SK-N-SH (cell line): ENCODE results near the gene CFAP92. TPM values are rescaled to one million over a fixed set of nuclear protein-coding genes. Genes with fewer than 3 reads are reported as not detected.

Source experiments
- CTCF ChIA-PET: fragments of 300-600, 350-600 bp; formaldehyde crosslinking; extraction: SDS; loops from one replicate; lab custom pipeline; 2021; lab: Yijun Ruan, JAX
- POLR2A ChIA-PET: fragments of 350-600 bp; sonication (Branson Sonifier 250); formaldehyde crosslinking; extraction: SDS; loops from one replicate; lab custom pipeline; 2020; ENCODE audit warnings: antibody characterized with exemption, inconsistent platforms; lab: Yijun Ruan, JAX
- DNase-seq: peaks from one replicate; pipeline ENCODE4 v3.0.0; 2012
- H2AFZ ChIP-seq: fragments of 200-600 bp; sonication (generic); 2 replicates; pipeline ENCODE4 v1.8.1; 2016; ENCODE audit warnings: antibody characterized with exemption, mild to moderate bottlenecking, low read depth
- H3F3A ChIP-seq: fragments of 200-600 bp; sonication (generic); replicated peaks from 2 replicates; pipeline ENCODE3; 2016; ENCODE audit warnings: antibody characterized with exemption, mild to moderate bottlenecking; ENCODE audit not compliant: insufficient read depth
- H3K27ac ChIP-seq, 2 experiments: fragments of 200-500 bp in 1 of 2; fragments of 200-600 bp in 1 of 2; sonication (Bioruptor generic) in 1 of 2; sonication (generic), shearing (Covaris generic) in 1 of 2; 2 replicates each; pipeline versions ENCODE4 v1.5.1 to v1.6.1; 2014 to 2016; ENCODE audit warnings: low read depth in 2 of 2, inconsistent platforms in 1 of 2, low read length in 1 of 2, mild to moderate bottlenecking in 1 of 2, mixed read lengths in 1 of 2
- H3K27me3 ChIP-seq: fragments of 200-600 bp; sonication (generic), shearing (Covaris generic); 2 replicates; pipeline ENCODE4 v1.6.1; 2016; ENCODE audit warnings: mixed run types; ENCODE audit not compliant: insufficient read depth
- H3K36me3 ChIP-seq, 2 experiments: fragments of 200-500 bp in 1 of 2; fragments of 200-600 bp in 1 of 2; sonication (Bioruptor generic) in 1 of 2; sonication (generic) in 1 of 2; replicated peaks in 1 of 2; 2 replicates each; pipeline versions ENCODE3 to v1.5.1; 2014 to 2016; ENCODE audit warnings: low read length in 1 of 2, mild to moderate bottlenecking in 1 of 2; ENCODE audit not compliant: insufficient read depth in 2 of 2, control insufficient read depth in 1 of 2
- H3K4me1 ChIP-seq, 2 experiments: fragments of 200-500 bp in 1 of 2; fragments of 200-600 bp in 1 of 2; sonication (Bioruptor generic) in 1 of 2; sonication (generic), shearing (Covaris generic) in 1 of 2; 2 replicates each; pipeline versions ENCODE4 v1.5.1 to v1.6.1; 2014 to 2016; ENCODE audit warnings: low read depth in 1 of 2, low read length in 1 of 2, mixed run types in 1 of 2; ENCODE audit not compliant: insufficient read depth in 2 of 2, control insufficient read depth in 1 of 2
- H3K4me2 ChIP-seq: fragments of 200-600 bp; sonication (generic), shearing (Covaris generic); 2 replicates; pipeline ENCODE4 v1.6.1; 2017; ENCODE audit warnings: mixed run types
- H3K4me3 ChIP-seq, 2 experiments: fragments of 200-500 bp in 1 of 2; fragments of 200-600 bp in 1 of 2; sonication (Bioruptor generic) in 1 of 2; sonication (generic), shearing (Covaris generic) in 1 of 2; 2 replicates each; pipeline versions ENCODE4 v1.5.1 to v1.8.1; 2014 to 2016; ENCODE audit warnings: low read depth in 2 of 2, inconsistent platforms in 1 of 2, low read length in 1 of 2, mild to moderate bottlenecking in 1 of 2, mixed read lengths in 1 of 2, moderate library complexity in 1 of 2
- H3K79me2 ChIP-seq: fragments of 200-600 bp; sonication (generic); 2 replicates; pipeline ENCODE4 v1.8.1; 2017; ENCODE audit warnings: mild to moderate bottlenecking; ENCODE audit not compliant: insufficient read depth
- H3K9ac ChIP-seq: fragments of 200-600 bp; sonication (generic); 2 replicates; pipeline ENCODE4 v1.6.1; 2017; ENCODE audit warnings: mixed run types
- H3K9me2 ChIP-seq: fragments of 200-600 bp; sonication (generic); 2 replicates; pipeline ENCODE4 v1.6.1; 2017; ENCODE audit warnings: mixed run types
- H3K9me3 ChIP-seq: fragments of 200-600 bp; sonication (generic); 2 replicates; pipeline ENCODE4 v1.6.1; 2017; ENCODE audit warnings: mixed run types, mild to moderate bottlenecking, moderate library complexity
- H4K20me1 ChIP-seq: fragments of 200-600 bp; sonication (generic); 2 replicates; pipeline ENCODE4 v1.6.1; 2017; ENCODE audit warnings: mild to moderate bottlenecking, mixed run types; ENCODE audit not compliant: insufficient read depth
- CHD2 ChIP-seq: fragments of 150-350 bp; IDR thresholded peaks from 2 replicates; pipeline ENCODE4 v1.6.1; 2018; ENCODE audit warnings: low read length; ENCODE audit not compliant: partially characterized antibody
- EP300 ChIP-seq, 2 experiments: IDR thresholded peaks; 2 replicates each; pipeline versions ENCODE4 v1.4.0 to v1.6.1; 2012; ENCODE audit warnings: borderline replicate concordance in 1 of 2, low read depth in 1 of 2, low read length in 1 of 2
- EZH2phosphoT487 ChIP-seq: fragments of 200-600 bp; sonication (generic); IDR thresholded peaks from 2 replicates; pipeline ENCODE4 v1.6.1; 2017; ENCODE audit warnings: low read depth, mixed run types, mild to moderate bottlenecking, antibody characterized with exemption, moderate library complexity, borderline replicate concordance
- FOXM1 ChIP-seq: IDR thresholded peaks from 2 replicates; pipeline ENCODE4 v1.4.0; 2012; ENCODE audit warnings: low read depth, mild to moderate bottlenecking
- GABPA ChIP-seq: IDR thresholded peaks from 2 replicates; pipeline ENCODE4 v1.4.0; 2012; ENCODE audit warnings: low read depth, mild to moderate bottlenecking
- GATA2 ChIP-seq: sonication (generic); formaldehyde crosslinking; IDR thresholded peaks from 2 replicates; pipeline ENCODE4 v1.5.0; 2020; ENCODE audit warnings: mild to moderate bottlenecking, missing genetic modification reagents
- JUND ChIP-seq: IDR thresholded peaks from 2 replicates; pipeline ENCODE4 v1.4.0; 2012
- NFIC ChIP-seq: IDR thresholded peaks from 2 replicates; pipeline ENCODE4 v1.4.0; 2012; ENCODE audit warnings: borderline replicate concordance
- RAD21 ChIP-seq: IDR thresholded peaks from 2 replicates; pipeline ENCODE4 v1.6.1; 2012; ENCODE audit warnings: mild to moderate bottlenecking, low read length
- RCOR1 ChIP-seq: fragments of 150-350 bp; IDR thresholded peaks from 2 replicates; pipeline ENCODE4 v1.6.1; 2017; ENCODE audit warnings: antibody characterized with exemption, low read length
- TAF1 ChIP-seq: IDR thresholded peaks from 2 replicates; pipeline ENCODE4 v1.6.1; 2012; ENCODE audit warnings: low read depth, mild to moderate bottlenecking, low read length, moderate library complexity, borderline replicate concordance
- USF1 ChIP-seq: IDR thresholded peaks from 2 replicates; pipeline ENCODE4 v1.4.0; 2012; ENCODE audit warnings: low read depth, borderline replicate concordance
- WGBS: methylation state at CpG from one replicate; pipeline ENCODE4 v1.1.6; 2017; ENCODE audit warnings: low lambda C conversion rate; 5-methylcytosine and 5-hydroxymethylcytosine counted together
- polyA plus RNA-seq, 3 experiments: library from polyadenylated mRNA; depleted of rRNA; stranded (reverse); fragments of >200 nt; gene quantifications; 2 replicates each; pipeline ENCODE4 v1.2.3, GENCODE V29; 2012

The CFAP92 gene
- polyA plus RNA-seq, 1 of the 3 experiments (the other 2 are of a cell fraction) = not detected

- TF ChIP-seq NFIC (no peak), RAD21 (peak; percentile 21; the same call in 1 of the 2 replicates)
- TF ChIP-seq, all 33 proteins: peak for 1
- no peak overlapping the region for H3K4me3 ChIP-seq
- H3F3A ChIP-seq = peaks cover 4% of the 10 kb centered on the region
- H3K9me3 ChIP-seq = no peaks in the 10 kb centered on the region
- no peak for DNase-seq
- no peaks in the 10 kb centered on the region for H3K79me2 ChIP-seq
- H3K36me3 ChIP-seq = no peaks in the 10 kb centered on the region
- CTCF ChIA-PET = interaction anchor here (0.6 to 4.7 kb wide), 3 partner anchors 29 to 97 kb away, joined by 3 to 25 read pairs (median 4); partner anchors contain the start of gene RAB43
- H3K9me2 ChIP-seq = no peaks in the 10 kb centered on the region
- POLR2A ChIA-PET = no interaction called here
- H4K20me1 ChIP-seq = no peaks in the 10 kb centered on the region
- no peak overlapping the region for H2AFZ ChIP-seq
- WGBS = 48% methylated on average over 2 of the region's 2 CpGs
- H3K27me3 ChIP-seq = no peaks in the 10 kb centered on the region; the same call in 1 of the 2 replicates
- H3K4me1 ChIP-seq = peaks cover 0 to 14% of the 10 kb centered on the region in 2 experiments; a peak in 1 of 4 replicates
- H3K9ac ChIP-seq = no peak overlapping the region
- H3K27ac ChIP-seq = no peak overlapping the region
- no peak overlapping the region for H3K4me2 ChIP-seq
These were observed 30.0 kb upstream of the CFAP92 start for GRCh38 chr3:129023909-129024308.

GRCh38 chr3:129023008-129023358, 29.1 kb upstream of the CFAP92 start:
- Histone ChIP-seq H3K4me3 (no peak overlapping the region), H3K79me2 (no peaks in the 10 kb centered on the region), H3K27ac (no peak overlapping the region), H3K9me3 (no peaks in the 10 kb centered on the region), H3F3A (no peaks in the 10 kb centered on the region), H4K20me1 (no peaks in the 10 kb centered on the region), H2AFZ (no peak overlapping the region), H3K4me1 (peaks cover 0 to 14% of the 10 kb centered on the region in 2 experiments; a peak in 1 of 4 replicates), H3K9ac (no peak overlapping the region), H3K4me2 (no peak overlapping the region), H3K9me2 (no peaks in the 10 kb centered on the region), H3K36me3 (no peaks in the 10 kb centered on the region), H3K27me3 (no peaks in the 10 kb centered on the region; the same call in 1 of the 2 replicates)
- 55% methylated on average over 1 of the region's 1 CpG for WGBS
- DNase-seq = no peak
- TF ChIP-seq GATA2 (CRISPR knock-in tag) = no peak
- TF ChIP-seq TAF1 = no peak
- no peak for TF ChIP-seq EZH2phosphoT487
- no peak for TF ChIP-seq JUND
- ChIA-PET POLR2A (no interaction called here), CTCF (interaction anchor here (1.2 to 4.7 kb wide), 4 partner anchors 11 to 98 kb away, joined by 3 to 25 read pairs (median 4); partner anchors contain the start of gene RAB43)

GRCh38 chr3:129022114-129023007, 28.5 kb upstream of the CFAP92 start:
- POLR2A ChIA-PET = no interaction called here
- WGBS = 57% methylated on average over 9 of the region's 15 CpGs
- no peaks in the 10 kb centered on the region; the same call in 1 of the 2 replicates for H3K27me3 ChIP-seq

More at GRCh38 chr3:129022114-129023007, 28.5 kb upstream of the CFAP92 start:
- H3K4me2 ChIP-seq = no peak overlapping the region
- peak; percentile 76 for DNase-seq
- H2AFZ ChIP-seq = no peak overlapping the region
- H4K20me1 ChIP-seq = no peaks in the 10 kb centered on the region
- no peaks in the 10 kb centered on the region for H3F3A ChIP-seq
- H3K27ac ChIP-seq = no peak overlapping the region
- H3K36me3 ChIP-seq = no peaks in the 10 kb centered on the region
- no peak overlapping the region for H3K9ac ChIP-seq
- H3K9me2 ChIP-seq = no peaks in the 10 kb centered on the region
- TF ChIP-seq USF1 (no peak), EZH2phosphoT487 (no peak), RCOR1 (0 out of 2 replicates have a peak, but pooled peaks have one; percentile 20), GABPA (no peak), FOXM1 (no peak), CHD2 (no peak), EP300 (IDR thresholded peaks at IDR 0.05; ENCODE audit: borderline replicate concordance in 1 of 2, low read depth in 1 of 2, low read length in 1 of 2) (no peak; a peak in 1 of 4 replicates)
- TF ChIP-seq, all 33 proteins: peak for 1
- H3K4me1 ChIP-seq = peaks cover 0 to 16% of the 10 kb centered on the region in 2 experiments; a peak in 1 of 4 replicates
- CTCF ChIA-PET = interaction anchor here (0.8 to 4.7 kb wide), 5 partner anchors 12 to 99 kb away, joined by 3 to 25 read pairs (median 4); partner anchors contain the start of gene RAB43
- no peaks in the 10 kb centered on the region for H3K9me3 ChIP-seq
- no peaks in the 10 kb centered on the region for H3K79me2 ChIP-seq
- no peak overlapping the region for H3K4me3 ChIP-seq
